GM21576 (cell line): ENCODE results near the gene HDAC3.

ENCODE experiments used
- ATAC-seq: cut with Tn5 transposase; IDR thresholded peaks from one replicate; pipeline ENCODE4 v1.9.1; 2021; ENCODE audit warnings: mild to moderate bottlenecking, moderate library complexity; ENCODE audit not compliant: unreplicated experiment

The HDAC3 gene

DNA sequence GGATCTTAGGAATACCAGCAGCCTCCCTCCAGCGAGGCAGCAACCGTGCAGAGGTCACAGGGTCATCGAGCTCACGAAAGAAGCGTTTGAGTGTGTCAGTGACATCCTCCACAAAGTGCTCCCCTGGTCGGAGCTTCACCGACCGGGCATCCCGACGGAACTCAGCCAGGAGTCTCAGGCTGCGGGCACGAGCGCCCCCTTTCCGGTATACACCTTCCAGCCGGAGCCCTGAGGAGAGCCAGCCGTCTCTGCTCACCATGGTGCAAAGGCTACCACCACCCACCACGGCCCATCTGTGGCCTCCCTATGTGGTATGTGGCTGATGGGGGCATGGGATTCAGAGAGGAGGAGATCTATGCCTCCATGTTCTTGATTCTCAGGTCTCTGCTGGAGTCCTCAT is 25.4 kb upstream of the HDAC3 start:
- ATAC-seq = no peak

DNA sequence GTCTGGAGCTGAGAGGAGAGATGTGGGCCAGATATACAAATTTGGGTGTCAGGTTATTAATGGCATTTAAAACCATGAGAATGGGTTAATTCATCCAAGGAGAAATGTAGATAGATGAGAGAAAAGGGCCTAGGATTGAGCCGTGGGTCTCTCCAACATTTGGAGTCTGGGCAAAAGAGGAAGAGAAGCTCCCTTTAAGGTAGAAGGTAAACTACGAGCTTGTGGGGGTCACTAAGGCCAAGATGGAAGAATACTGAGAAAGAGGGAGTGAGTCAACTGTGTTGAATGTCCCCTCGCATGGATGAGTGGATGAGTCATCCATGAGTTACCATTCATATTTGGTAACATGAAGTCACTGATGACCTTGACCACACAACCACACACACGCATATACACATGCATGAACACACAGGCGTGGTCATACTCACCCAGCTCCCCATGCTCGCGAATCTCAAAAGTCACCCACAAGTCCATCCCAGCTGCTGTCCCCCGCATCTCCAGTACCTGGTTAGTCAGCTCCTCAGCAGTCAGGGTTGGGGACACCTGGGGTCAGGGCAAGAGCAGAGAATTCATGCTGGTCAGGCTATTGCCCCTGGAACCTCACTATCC is 21.4 kb upstream of the HDAC3 start:
- no peak for ATAC-seq

DNA sequence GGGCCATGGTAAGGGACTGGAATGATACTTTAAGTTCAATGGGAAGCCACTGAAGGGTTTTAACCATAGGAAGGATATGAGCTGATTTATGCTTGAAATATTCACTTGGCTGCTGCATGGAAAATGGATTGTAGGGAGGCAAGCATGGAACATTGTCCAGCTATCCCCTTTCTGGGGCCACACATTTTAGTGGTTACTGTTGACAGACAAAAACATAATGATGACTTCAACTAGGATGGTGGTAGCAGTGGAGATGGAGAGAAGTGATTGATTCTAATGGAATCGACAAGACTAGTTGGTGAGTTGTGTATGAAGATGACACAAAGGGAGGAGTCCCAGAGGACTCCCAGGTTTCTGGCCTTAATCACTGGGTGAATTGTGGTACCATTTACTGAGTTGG is 20.8 kb upstream of the HDAC3 start:
- no peak for ATAC-seq

DNA sequence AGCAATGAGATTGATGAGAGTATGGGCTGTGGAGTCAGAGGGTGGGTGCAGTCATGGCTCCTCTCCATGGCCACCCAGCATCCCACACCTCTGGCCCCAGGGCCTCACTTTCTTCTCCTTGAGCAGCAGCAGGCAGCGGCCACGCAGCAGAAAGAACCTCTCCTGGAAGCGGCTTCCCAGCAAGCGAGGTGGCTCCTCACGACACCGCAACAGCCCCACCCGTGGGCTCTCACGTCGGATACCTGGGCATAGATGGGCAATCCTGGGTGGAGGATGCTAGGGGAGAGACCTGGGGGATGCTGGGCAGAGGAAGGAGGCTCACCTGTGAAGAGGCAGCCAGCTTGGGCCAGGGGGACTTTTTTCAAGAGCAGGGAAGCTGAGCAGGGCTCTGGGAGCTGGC is 19.7 kb upstream of the HDAC3 start:
- no peak for ATAC-seq

DNA sequence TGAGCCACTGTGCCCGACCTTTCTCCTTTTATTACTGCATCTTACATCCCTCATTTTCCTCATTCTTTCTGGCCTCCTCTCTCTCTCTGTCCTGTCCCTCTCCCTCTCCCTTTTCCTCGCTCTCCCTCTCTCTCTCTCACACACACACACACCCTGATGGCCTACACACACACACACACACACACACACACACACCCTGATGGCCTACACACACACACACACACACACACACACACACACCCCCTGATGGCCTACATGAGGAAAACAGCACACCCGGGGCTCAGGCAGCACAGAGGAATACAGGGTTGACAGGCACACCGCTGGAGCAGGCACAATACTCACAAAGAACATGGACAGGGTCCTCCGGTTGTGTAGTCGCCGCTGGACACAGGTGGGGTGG is 18.4 kb upstream of the HDAC3 start:
- ATAC-seq = no peak

DNA sequence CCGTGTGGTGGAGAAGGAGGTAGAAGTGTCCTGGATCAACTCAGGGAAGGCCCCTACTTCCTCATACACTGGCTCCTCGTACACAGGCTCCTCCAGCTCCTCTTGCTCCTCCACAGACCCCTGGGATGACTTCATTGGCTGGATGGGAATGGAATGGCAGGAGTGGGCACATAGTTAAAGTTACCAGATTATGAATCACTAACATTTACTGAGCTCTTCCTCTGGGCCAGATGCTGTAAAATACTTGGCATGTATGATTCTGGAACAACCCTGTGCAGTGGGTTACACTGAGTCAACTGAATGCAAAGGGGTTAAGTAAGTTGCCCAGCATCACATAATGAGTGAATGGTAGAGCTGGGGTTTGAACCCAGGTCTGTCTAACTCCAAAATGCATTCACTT is 17.6 kb upstream of the HDAC3 start:
- no peak for ATAC-seq

DNA sequence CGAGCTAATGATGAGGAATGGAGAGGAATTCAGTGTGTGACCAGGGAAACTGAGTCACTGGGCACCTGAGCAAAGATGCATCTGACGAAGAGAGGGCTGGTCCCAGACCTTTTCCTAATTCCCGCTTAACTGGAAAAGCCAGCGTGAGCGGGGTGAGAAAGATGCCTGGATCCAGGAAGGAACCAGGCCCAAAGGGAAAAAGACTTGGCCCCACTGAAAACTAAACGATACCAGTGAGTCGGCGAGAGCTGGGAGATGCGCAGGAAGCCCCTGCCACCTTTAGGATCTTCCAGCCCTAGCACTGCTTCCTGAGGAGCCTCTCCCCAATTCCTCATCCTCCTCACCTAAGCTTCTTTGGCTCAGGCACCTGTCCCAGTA is 15.1 kb upstream of the HDAC3 start:
- no peak for ATAC-seq

DNA sequence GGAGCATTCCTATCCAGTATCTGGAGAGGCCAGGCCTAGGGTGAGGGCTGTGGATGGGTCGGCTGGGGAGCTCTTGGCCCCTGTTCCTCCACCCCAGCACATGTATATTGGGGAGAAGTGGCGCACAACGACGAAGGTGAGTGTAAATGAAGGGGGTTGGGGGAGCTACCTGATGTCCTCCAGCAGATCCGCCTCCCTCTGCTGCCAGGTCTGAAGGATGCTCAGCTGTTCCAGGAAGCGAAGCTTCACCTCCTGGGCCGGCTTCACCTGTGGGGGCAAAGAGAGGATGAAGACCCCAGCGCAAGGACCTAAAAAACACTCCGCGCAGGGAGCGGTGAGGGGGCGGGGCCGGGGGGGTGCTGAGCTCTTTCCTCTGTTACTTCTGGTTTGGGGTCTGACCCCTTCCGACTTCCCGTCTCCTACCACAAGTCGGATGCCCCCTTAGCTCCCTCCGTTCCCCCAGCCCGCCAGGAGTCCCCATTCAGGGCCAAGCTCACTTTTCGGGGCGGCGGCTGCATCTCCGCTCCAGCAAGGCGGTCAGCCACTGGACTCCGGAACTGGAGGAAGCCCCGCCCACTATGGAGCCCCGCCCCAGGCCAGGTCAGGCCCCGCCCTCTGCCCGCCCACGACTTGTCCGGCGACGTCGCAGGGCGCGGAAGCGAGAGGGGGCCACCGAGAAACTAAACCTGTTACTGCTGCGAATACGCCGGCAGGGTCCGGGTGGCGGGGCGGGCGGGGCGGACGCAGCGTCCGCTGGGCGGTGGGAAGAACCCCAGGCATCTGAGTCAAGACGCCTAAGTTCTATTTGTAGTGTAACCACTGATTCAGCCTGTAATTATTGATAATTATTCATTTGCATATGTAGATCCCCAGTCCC is 14.4 kb upstream of the HDAC3 start, which contains the start of gene FCHSD1:
Gene FCHSD1 (minus strand): TSS at position 568 of the 877 bp plus-strand sequence. CDS start 50 bp downstream, at position 518.
- peak; percentile 95 for ATAC-seq

DNA sequence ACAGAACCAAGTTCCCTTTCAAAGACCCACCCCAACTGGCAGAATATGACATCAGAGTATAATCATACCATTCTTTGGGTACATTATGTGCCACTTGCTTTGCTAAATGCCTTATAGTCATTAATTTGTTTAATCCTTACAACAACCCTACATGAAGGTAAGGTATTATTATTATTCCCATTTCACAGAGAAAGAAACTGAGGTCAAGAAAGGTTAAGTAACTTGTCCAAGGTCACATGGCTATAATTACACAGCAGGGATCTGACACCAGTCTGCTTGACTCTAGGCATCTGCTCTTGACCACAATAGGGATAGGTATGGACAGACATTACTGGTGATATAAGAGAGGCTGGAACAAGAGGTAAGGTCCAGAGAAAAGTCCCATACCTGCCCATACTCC is 13.3 kb upstream of the HDAC3 start:
- ATAC-seq = no peak

DNA sequence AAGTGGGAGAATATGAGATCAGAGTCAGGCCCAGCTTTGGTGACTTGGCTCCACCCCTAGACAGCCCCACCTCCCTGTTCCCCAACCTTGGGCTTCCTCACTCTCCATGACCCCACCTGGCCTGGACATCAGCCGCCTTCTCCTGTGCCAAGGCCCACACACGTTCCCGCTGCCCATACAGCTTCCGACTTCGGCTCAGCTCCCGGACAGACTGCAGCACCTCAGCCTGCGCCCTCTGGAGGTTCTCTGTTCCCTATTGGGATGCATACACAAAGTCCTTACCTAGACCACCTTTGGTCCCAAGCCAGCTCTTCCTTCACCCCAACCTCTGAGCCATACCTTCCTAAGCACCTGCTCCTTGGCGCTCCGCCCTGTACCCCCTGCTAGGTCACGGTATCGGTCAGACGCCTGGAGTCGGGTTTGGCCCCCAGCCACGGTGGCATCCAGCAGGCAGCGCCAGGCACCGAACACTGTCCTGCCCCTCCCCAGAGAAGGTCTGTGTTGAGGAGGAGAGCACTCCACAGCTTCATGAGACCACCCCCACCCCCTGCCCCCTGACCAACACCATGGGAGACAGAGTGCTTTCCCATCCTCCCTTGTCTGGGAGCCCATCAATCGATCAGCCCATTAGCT is 12.5 kb upstream of the HDAC3 start:
- ATAC-seq = no peak

DNA sequence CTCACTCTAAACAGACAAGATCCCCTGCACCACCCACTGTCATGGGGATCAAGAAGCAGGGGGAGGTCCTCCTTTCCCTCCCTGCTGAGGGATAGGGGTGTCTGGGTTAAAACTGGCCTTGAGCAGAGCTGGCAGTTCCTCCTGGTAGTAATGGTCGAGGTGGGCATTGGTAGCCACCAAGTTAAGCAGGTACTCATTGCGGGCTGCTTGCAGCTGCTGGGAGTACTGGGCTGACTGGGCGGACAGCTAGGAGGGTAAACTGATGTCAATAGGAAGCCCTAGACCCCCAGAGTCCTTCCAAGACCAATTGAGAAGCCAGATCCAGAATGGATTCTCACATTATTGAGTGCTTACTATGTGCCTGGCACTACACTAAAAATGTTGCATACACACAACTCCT is 11.2 kb upstream of the HDAC3 start:
- no peak for ATAC-seq

DNA sequence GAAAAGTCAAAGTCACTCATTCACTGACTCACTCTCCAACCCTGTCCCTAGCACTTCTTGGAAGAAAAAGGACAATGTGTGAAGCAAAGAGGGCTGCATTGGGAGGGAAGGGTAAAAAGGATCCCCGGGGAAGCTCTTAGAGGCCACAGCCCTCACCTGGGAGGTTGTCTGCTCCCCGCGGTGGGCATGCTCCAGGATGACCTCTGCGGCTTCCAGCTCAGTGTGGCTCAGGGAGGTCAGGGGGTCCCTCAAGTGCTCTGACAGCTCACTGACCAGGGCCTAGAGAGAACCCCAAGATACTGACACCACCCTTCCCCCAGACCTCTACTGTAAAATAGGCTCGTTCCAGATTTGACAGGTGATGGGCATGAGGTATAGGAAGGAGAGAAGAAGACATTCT is 10.6 kb upstream of the HDAC3 start:
- no peak for ATAC-seq

DNA sequence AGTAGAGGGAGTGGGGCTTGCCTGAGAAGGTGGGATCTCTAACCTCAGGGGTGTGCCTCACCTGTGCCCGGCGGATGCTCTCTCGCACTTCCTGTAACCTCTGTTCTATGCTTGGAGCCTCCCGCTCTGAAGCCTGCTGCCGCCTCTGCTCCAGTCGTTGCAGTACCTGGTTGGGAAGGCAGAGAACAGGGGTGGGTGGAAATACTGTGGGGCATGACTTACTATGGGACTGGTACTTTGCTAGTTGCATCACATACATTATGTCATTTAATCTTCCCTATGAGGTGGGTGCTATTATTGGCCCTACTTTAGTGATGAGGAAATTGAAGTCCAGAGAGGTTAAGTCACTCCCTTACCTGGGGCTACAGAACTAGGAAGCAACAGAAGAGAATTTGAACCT is 9.4 kb upstream of the HDAC3 start:
- ATAC-seq = no peak

DNA sequence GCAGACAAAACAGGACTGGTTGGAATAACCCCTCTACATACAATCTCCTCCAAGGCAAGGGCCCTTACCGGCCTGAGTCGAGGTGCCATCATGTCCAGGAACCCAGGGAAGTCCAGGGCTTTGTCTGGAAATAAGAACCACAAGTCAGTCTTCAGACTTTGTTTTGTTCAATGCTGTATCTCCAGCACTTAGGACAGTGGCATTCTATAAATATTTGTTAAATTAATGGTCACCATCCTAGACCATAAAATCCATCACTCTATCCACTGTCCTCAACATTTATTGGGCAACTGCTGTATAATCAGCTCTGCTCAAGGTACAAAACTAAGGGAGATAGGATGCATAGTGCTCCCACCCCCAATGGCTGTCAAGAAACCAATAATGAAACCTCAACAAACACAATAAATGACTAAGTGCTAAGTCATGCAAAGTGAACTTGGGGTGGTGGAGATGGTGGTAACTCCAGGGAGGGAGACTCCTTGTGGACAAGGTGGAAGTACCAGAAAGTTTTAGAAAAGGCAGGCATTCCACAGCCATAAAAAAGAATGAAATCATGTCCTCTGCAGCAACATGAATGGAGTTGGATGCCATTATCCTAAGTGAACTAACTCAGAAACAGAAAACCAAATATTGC is 5.1 kb upstream of the HDAC3 start:
- peak; percentile 37 for ATAC-seq

DNA sequence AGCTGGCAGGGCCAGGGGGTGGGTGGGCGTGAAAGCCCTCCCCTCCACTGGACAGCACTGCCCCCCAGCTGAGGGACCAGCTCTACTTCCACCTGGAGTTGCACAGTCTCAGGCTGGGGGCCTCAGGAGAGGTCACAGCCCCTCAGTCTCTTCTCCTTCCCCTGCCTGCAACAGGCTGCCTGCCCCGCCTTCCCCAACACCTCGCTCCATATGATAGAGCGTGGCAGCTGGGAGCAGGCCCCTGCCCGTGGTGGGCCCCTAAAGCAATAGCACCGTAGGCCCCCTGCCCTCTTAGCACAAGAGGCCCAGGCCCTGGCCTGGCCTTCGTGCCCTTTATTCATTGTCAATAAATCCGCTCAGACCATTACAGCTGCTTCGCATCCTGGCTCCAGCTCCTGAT is 4.0 kb upstream of the HDAC3 start:
- no peak for ATAC-seq

DNA sequence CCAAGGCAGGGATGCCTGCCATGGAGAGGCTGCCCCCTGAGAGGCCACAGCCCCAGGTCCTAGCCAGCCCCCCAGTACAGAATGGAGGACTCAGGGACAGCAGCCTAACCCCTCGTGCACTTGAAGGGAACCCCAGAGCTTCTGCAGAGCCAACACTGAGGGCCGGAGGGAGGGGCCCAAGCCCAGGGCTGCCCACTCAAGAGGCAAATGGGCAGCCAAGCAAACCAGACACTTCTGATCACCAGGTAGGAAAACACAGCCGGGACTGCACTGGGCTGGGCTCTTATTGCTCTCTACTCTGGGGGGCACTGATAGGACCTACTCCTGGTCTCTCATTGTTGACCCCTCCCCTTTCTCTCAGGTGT is 3.4 kb upstream of the HDAC3 start:
- no peak for ATAC-seq

DNA sequence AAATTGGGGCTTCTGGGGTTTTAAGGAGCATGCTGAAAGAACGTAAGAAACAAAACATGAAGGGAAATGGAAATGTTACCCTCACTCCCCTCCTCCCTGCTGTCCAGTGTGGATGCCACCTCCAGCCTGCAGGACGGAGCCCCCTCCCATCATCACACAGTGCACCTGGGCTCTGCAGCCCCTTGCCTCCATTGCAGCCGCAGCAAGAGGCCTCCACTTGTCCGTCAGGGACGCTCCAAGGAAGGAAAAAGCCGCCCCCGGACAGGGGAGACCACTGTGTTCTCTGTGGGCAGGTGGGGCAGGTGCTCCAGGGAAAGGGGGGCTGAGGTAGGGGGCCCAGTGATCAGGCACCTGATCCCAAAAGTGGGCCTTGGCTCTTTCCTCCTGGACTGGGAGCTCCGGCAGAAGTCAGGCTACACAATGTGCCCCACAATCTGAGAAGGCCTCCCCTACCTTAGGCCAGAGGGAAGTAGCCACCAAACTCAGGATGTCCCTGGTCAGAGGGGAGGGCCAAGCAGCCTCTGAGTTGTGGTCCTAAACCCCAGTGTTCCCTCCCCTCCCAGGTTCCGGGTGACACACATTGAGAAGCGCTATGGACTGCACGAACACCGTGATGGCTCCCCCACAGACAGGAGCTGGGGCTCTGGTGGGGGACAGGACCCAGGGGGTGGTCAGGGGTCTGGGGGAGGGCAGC is 2.9 kb upstream of the HDAC3 start:
- no peak for ATAC-seq

DNA sequence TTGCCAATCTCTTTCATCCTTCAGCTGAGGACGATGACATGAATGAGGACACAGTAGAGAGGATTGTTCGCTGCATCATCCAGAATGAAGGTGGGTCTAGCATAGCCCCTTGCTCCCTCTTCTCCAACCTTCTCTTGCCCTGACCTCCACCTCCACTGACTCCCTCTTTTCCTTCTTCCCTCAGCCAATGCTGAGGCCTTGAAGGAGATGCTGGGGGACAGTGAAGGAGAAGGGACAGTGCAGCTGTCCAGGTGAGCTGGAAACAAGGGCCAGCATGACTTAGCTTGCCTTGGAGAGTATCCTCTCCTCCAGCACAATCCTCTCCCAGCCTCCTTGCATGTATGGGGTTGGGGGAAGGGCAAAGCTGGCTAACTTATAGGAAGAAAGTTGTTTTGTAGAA is 2.1 kb upstream of the HDAC3 start:
- ATAC-seq = no peak

DNA sequence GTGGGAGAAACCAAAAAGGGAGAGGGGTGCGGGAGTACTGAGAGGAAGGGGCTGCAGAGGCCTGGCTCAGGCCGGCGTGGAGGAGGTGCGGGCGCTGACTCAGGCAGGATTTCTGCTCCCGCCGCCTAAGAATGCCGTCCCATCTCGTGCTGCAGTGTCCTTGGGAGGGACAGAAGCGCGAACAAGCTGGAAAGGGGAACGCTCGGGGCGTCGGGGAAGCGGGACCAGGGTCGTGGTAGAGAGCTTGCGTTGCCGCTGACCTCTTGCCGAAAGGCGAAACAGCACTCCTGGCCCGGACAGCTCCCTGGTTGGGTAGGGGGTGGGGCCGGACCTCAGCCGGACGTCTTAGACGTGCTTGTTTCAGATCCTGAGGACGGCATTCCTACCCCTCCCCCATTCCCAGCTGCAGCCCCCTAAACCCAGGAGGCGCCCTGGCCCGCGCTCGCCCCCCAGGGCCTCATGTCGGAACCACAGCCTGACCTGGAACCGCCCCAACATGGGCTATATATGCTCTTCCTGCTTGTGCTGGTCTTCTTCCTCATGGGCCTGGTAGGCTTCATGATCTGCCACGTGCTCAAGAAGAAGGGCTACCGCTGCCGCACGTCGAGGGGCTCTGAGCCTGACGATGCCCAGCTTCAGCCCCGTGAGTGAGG is 1.2 kb upstream of the HDAC3 start:
- peak; percentile 33 for ATAC-seq

DNA sequence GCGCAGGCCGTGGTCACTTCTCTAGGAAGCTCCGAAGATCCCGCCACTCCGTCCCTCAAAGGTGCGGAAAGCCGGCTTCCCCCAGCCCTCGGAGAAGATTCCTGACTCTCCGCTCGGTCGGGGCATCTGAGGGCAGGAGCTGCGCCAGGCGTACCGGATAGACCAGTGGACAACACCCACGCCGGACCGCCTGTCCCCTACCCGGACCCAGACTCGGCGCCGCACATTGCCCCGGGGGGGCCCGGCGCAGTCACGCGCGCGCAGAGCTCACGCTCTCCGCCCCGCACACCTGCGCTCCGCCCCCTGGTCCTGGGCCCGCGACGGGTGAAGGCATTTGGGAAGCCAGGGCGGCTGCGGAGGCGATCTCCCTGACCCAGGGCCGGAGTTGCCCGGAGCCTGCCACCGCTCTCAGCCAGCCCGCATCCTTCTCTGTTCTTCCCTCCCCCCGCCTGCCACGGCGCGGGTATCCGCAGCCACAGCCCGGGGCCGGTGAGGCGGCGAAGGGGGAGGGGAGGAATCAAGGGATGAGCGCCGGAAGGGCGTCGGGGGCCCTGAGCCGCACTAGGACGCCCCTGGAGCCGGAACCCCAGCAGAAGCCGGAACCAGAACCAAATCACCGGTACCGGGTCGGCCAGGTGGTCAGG is 596 bp upstream of the HDAC3 start:
- peak; percentile 15 for ATAC-seq
